Middle frontal gyrus (tissue), 1 donor: ENCODE data around the gene ZNF74.

Experiments
- DNase-seq: peaks from one replicate; pipeline ENCODE4 v3.0.0-alpha.2; 2015; ENCODE audit warnings: low spot score; ENCODE audit errors: extremely low spot score

The ZNF74 gene

GRCh38 chr22:20431511-20432192 lies 37.7 kb downstream of the ZNF74 start:
- DNase-seq: no peak

DNA sequence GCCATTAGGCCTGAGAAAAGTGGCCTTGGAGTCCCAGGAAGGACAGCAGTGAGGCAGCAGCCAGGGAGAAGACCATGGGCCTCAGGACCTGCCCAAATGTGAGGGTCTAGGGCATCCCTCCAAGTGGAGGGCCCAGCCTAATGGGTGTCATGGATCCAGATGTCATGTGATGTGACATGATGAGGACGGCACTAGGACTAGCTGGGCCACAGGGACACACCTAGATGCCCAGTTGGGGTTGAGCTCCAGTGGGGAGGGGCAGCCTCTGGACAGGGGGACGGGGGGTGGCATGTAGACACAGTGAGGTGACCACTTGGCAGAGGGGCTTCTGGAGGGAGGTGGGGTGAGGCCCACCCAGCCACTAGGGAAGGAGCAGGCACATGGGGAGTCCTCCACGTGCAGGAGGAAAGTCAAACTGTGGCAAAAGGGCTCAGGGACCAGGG lies 38.3 kb downstream of the ZNF74 start:
- no peak for DNase-seq

- DNase-seq: no peak
Observed at GRCh38 chr22:20433191-20433590, 39.2 kb downstream of the ZNF74 start.

DNA sequence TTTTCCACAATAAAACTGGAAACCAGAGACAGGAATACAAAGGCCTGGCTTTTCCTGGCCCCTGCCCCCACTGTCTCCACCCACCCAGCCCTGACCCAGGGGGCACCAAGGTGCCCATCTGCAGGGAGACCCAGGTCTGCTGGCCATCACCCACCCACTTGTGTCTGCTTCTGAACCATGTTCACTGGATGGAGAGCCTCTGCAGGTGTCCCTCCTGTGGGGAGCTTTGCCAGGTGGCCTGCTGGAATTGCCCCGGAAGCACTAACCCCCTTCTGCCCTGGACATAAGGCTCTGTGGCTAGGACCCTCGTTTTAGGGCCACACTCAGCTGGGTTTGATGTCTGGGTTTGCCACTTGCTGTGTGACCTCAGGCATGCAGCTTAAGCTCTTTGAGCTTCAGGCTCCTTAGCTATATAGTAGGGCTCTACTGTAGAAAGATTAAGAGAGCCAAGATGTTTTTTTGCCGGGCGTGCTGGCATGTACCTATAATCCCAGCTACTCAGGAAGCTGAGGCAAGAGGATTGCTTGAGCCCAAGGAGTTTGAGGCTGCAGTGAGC lies 39.8 kb downstream of the ZNF74 start:
- no peak for DNase-seq

GRCh38 chr22:20434264-20434751 lies 40.4 kb downstream of the ZNF74 start:
- DNase-seq: no peak

GRCh38 chr22:20434773-20435172 lies 40.8 kb downstream of the ZNF74 start:
- DNase-seq: no peak

- DNase-seq: no peak
Observed at GRCh38 chr22:20435436-20436306, 41.7 kb downstream of the ZNF74 start.

- no peak for DNase-seq
Observed at GRCh38 chr22:20436307-20436767, 42.4 kb downstream of the ZNF74 start.

DNA sequence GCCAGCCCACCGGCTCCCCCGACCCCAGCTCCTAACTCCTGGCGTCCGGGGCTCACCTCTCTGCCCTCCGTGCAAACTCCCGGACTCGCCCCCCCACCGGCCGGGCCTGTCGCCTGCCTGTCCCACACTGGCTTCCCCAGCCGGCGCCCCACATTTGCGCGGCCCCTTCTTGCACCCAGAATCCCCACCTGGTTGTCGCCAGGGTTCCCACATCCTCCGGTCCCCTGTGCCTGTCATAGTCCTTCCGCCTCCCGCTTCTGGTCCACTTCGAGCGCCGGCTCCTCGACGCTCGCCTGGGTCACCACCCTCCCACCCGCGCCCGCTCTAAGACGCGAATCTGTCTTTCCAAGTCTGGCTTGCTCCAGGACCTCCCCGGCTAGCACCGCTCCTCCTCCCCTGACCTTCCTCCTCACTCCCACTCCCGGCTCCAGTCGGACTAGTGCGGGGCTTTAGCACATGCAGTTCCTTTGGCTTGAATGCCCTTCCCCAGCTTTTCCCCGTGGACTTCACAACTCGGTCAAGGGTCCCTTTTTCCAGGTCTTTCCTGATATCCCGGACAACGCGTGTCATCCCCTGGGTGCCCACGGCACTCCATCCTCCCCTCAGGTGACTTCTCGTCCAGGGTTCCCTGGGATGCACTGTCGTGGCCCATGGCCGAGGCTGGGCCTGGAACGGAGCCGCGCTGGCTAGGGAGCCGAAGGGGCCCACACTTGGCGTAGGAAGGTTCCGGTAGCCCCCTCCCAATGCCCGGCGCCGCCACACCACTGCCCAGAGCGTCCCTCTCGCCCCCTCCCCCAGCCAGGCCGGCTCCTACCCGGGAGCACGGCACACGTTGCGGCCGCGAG lies 43.0 kb downstream of the ZNF74 start:
- DNase-seq: no peak

DNA sequence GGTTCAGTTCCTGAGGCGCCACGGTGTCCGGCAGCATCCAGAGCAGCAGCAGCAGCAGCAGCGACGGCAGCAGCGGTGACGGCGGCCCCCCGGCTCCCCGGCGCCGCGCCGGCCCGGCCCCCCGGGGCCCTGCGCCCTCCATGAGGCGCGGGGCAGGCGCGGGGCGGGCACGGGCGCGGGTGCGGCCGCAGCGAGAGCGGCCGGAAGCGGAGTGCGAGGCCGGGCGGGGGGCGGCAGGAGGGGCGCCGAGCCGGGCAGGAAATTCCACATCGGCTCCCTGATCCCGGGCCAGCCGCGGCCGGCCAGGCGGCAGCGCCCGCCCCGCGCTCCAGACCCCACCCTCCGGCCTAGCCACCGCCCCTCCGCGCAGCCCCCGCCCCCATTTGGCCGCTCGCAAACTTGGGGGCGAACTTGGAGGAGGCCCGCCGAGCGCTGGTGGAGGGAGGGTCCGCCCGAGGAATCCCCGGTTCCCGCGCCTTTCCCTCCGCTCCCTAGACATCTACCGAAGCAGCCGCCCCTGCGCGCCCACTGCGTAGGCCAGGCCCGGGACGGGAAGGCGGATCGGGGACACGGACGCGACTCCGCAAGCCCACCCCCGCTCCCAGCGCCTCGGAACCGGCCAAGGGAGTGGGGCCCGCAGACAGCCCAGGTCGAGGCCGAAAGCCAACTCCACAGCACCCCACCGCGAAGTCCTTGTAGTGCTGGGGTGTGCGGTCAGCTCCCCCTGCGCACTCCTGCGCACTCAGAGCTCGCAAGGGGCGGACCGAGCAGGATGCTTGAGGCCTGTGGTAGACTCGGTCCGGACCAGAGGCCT lies 43.9 kb downstream of the ZNF74 start, which contains the start of gene SCARF2:
SCARF2 (minus strand) TSS at position 213 of the 814 bp plus-strand sequence; CDS start at position 142, 71 bp downstream.
- DNase-seq: no peak

DNA sequence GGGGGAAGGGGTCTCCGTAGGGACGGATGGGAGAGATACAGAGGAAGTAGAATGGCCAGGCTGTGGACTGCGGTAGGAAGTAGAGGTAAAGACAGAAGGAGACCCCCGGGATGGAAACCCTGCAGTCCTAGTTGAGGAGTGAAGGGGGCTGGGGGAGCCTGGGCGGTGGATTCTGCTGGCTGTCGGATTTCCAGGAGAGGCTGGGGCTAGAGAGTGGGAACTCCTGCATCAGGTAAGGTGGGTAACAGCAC lies 44.4 kb downstream of the ZNF74 start:
- no peak for DNase-seq

DNA sequence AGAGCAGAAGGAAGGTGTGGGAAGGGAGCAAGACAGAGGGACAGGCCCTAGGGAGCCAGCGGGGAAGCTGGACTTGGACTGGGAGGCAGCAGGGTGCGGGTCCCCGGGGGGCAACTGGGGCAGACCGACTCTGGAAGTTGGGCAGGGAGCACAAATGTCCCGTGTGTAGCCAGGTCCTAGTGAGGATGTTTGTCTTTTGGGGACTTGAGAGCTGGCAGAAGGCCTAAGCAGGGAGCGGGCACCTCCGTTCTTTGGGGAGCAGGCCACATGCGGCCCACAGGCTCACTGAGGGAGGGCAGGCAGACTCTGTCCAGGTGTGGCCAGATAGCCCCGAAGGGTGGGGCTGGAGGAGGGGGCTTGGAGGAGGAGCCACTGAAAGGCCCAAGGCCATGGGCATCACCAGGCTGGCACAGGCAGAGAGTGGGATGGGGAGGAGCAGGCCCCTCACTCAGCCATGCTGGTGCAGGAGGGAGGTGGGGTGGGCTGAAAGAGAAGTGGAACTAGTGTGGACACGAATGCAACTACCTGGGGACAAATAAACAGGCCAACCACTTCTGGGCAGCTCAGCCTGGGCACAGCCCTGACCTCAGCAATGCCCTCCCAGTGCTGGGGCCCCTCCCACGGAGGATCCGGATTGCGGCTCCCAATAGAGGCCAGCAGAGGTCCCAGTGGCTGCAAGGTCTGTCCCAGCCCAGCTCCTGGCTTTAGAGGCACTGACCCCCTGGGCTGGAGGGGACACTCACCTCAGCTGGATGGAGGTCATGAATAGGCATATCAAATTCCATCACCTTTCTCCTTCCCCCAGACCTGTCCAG lies 44.9 kb downstream of the ZNF74 start:
- DNase-seq: no peak

DNA sequence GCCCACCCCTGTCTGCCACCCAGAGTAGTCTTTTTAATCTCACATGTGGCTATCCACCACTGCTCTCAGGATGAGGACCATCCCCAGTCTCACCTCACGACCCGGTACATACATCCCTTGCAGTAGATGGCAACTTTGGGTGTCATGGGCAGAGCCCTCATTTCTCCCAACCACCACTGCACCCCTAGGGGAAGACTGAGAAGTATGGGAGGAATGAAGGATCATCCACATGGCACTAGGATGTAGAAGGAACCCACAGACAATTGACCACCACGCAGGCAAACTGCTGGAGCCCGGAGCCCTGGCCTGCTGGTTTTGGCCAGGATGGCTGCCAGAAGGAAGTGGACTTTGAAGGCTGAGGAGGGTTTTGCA lies 45.6 kb downstream of the ZNF74 start:
- no peak for DNase-seq

DNA sequence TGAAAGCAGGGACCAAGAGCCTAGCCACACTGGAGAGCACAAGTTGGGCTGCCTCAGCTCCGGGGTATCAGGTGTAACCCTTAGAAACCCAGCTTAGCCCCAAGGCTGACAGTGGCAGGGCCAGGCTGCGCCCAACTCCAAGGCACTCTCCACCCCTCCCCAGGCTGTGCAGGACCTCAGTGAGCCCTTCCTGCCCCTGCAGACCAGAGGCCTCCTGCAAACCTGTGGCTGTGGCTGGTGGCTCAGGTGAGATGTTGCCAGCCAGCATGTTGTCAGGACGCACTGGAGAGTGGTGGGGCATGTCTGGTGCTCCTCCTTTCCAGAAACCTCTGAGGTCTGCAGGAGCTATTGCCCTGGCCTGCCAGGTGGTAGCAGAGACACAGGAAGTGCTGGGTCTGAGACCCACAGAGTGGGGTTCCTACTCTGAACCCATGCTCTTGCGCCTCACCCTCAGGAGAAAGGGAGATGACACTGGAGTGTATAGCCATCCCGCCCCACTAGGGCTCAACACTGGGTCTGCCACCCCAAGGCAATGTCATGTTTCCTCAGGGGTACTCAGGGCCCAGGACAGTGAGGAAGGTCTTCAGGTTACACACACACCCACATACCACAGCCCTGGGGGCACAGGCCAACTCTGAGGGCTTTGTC lies 46.1 kb downstream of the ZNF74 start:
- no peak for DNase-seq

DNA sequence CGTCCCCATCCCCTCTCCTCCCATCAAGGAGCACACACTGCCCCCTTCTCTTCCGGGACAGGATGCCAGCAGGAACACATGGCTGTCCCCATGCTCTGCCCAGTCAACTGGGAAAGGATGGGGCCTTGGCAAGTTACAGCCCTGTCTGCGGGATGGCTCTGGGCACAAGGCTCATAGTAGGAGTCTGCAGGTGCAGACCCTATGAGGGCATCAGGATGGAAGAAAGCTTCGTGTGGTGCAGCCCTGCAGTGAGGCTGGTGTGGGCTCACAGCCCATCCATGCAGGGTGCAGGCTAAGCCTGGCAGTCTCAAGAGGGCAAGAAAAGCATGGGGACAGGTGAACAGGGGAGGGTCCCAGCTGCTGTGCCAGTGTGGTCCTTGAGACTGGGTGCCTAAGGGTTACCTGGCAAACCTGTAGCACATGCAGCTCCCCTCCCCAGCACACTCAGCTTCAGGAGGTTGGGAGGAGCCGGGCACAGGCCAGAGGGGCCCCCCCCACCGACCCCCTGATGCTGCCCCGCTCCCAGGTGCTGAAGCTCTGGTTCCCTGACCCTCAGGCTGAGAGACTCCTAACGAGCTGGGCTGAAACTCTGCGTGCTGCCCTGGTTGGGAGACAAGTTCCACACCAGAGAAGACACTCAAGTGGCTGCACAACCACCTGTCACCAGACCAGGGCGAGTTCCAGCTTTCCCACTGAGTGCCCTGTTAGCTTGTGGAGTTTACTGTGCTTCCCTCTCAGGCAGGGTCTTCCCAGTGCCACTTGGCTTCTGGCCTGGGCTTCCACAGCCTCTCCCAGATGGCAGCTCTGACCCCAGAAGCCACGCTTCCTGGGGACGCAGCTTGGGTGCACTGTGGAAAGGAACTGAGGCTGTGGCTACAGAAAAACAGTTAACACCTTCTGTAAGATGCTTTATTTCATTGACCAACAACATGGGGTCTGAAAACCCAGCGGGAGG lies 47.0 kb downstream of the ZNF74 start:
- DNase-seq: no peak

GRCh38 chr22:20441631-20442484 lies 47.9 kb downstream of the ZNF74 start:
- no peak for DNase-seq
